Sigmoid colon (tissue), 7 donors: Measurements from ENCODE around the gene SGK2. TPM values are rescaled to one million over a fixed set of nuclear protein-coding genes. Genes with fewer than 3 reads are reported as not detected.

ENCODE experiments used
- DNase-seq: peaks from one replicate; pipeline ENCODE4 v3.0.0-alpha.2; 2019
- H3K27ac ChIP-seq, 4 donors: fragments of 200-600 bp; sonication (generic); one replicate each; pipeline ENCODE4 v1.5.1; 2016 to 2019; ENCODE audit warnings: mild to moderate bottlenecking in 1 of 4
- H3K27me3 ChIP-seq, 3 donors: fragments of 200-600 bp; sonication (generic); one replicate each; pipeline ENCODE4 v1.5.1; 2019; ENCODE audit warnings: mild to moderate bottlenecking in 1 of 3
- H3K36me3 ChIP-seq, 4 donors: fragments of 200-600 bp; sonication (generic); one replicate each; pipeline ENCODE4 v1.5.1; 2016 to 2019
- H3K4me1 ChIP-seq, 4 donors: fragments of 200-600 bp; sonication (generic); one replicate each; pipeline ENCODE4 v1.5.1; 2017 to 2019
- H3K4me3 ChIP-seq, 4 donors: fragments of 200-600 bp; sonication (generic); one replicate each; pipeline ENCODE4 v1.5.1; 2017 to 2019; ENCODE audit warnings: mild to moderate bottlenecking in 2 of 4, moderate library complexity in 1 of 4
- H3K9me3 ChIP-seq, 4 donors: fragments of 200-600 bp in 3 of 4; sonication (generic) in 3 of 4; one replicate each; pipeline versions ENCODE4 v1.5.1 to v1.6.1; 2013 to 2019
- EP300 ChIP-seq, 4 donors: sonication (generic); formaldehyde crosslinking; IDR thresholded peaks; one replicate each; pipeline ENCODE4 v1.6.1; 2017; ENCODE audit warnings: antibody characterized with exemption in 4 of 4
- POLR2A ChIP-seq, 2 donors: fragments of 450-650 bp; IDR thresholded peaks; one replicate each; pipeline ENCODE4 v1.6.1; 2016; ENCODE audit warnings: antibody characterized with exemption in 2 of 2, mild to moderate bottlenecking in 2 of 2, moderate library complexity in 2 of 2
- POLR2AphosphoS5 ChIP-seq, 4 donors: sonication (generic); formaldehyde crosslinking; IDR thresholded peaks; one replicate each; pipeline ENCODE4 v1.6.1; 2017; ENCODE audit warnings: antibody characterized with exemption in 4 of 4
- WGBS, 2 donors: extraction: QIAGEN DNeasy Blood & Tissue Kit; methylation state at CpG; one replicate each; pipeline ENCODE4 v1.1.7; 2013; 5-methylcytosine and 5-hydroxymethylcytosine counted together
- intact Hi-C: fragments of 100-400 bp; cut with DNase I; formaldehyde crosslinking; loops from one replicate; pipeline ENCODE4 v1.15.1; 2023
- polyA plus RNA-seq, 3 donors: library from polyadenylated mRNA; stranded (reverse); fragments of 200-250 nt; gene quantifications; one replicate each; pipeline ENCODE4 v1.2.3, GENCODE V29; 2013
- total RNA-seq, 4 donors: library from RNA; depleted of rRNA; stranded (reverse); fragments of >200 nt; gene quantifications; one replicate each; pipeline ENCODE4 v1.1.0, GENCODE V29; 2016
- TF ChIP-seq, protein P1 (sequence below), 4 experiments: fragments of 450-650 bp in 3 of 4; fragments of 200-600 bp in 1 of 4; IDR thresholded peaks; one replicate each; pipeline ENCODE4 v1.5.1; 2016 to 2019; ENCODE audit warnings: antibody characterized with exemption in 4 of 4, mild to moderate bottlenecking in 3 of 4, moderate library complexity in 2 of 4
- donor health status: healthy with polysubstance abuse.
- donor health status: Bipolar disorder and iron deficiency.
- donor health status: healthy.

The SGK2 gene
- total and polyA plus RNA-seq, 7 donors, result 0.66 to 114 (median 27.3) TPM; not detected in 1

DNA sequence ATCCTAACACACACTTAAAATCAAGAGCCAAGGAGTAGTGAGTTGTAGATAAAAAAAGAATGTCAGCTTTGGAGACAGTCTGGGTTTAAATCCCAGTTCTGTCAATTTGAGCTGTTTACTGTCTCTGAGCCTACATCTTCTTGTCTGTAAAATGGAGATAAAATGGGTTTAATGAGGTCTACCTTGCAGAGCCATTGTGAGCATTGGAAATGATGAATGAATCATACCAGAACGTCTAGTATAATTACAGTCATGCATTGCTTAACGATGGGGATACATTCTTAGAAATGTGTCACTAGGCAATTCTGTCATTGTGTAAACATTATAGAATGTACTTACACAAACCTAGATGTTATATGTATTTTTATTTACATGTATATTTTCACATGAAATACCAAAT is 17.6 kb upstream of the SGK2 start:
- no peak overlapping the region for H3K4me3 ChIP-seq
- no peaks in the 10 kb centered on the region for H3K9me3 ChIP-seq
- no peaks in the 10 kb centered on the region for H3K4me1 ChIP-seq
- no peaks in the 10 kb centered on the region for H3K27me3 ChIP-seq
- intact Hi-C loops, result no loop called here
- TF ChIP-seq, protein P1, sequence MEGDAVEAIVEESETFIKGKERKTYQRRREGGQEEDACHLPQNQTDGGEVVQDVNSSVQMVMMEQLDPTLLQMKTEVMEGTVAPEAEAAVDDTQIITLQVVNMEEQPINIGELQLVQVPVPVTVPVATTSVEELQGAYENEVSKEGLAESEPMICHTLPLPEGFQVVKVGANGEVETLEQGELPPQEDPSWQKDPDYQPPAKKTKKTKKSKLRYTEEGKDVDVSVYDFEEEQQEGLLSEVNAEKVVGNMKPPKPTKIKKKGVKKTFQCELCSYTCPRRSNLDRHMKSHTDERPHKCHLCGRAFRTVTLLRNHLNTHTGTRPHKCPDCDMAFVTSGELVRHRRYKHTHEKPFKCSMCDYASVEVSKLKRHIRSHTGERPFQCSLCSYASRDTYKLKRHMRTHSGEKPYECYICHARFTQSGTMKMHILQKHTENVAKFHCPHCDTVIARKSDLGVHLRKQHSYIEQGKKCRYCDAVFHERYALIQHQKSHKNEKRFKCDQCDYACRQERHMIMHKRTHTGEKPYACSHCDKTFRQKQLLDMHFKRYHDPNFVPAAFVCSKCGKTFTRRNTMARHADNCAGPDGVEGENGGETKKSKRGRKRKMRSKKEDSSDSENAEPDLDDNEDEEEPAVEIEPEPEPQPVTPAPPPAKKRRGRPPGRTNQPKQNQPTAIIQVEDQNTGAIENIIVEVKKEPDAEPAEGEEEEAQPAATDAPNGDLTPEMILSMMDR (IDR thresholded peaks at IDR 0.05), result no peak
- TF ChIP-seq EP300 (IDR thresholded peaks at IDR 0.05) (no peak), POLR2AphosphoS5 (IDR thresholded peaks at IDR 0.05) (no peak), POLR2A (IDR thresholded peaks at IDR 0.05) (no peak)
- no peak overlapping the region for H3K27ac ChIP-seq
- WGBS, 2 donors, result 17 to 60% methylated on average over 2 of the region's 2 CpGs
- H3K36me3 ChIP-seq, result peaks cover 0 to 22% (median 4%) of the 10 kb centered on the region in 4 donors
- DNase-seq, result no peak

GRCh38 chr20:43542161-43542560 is 16.7 kb upstream of the SGK2 start:
- no peaks in the 10 kb centered on the region for H3K27me3 ChIP-seq
- H3K4me1 ChIP-seq, result no peaks in the 10 kb centered on the region
- intact Hi-C loops, result no loop called here
- H3K9me3 ChIP-seq, result no peaks in the 10 kb centered on the region
- DNase-seq, result no peak
- 46 to 80% methylated on average over 5 of the region's 5 CpGs for whole genome bisulfite sequencing, 2 donors
- no peak overlapping the region for H3K27ac ChIP-seq
- TF ChIP-seq POLR2AphosphoS5 (IDR thresholded peaks at IDR 0.05), result no peak
- no peak for TF ChIP-seq POLR2A (IDR thresholded peaks at IDR 0.05)
- TF ChIP-seq, protein P1 (IDR thresholded peaks at IDR 0.05), result no peak
- TF ChIP-seq EP300 (IDR thresholded peaks at IDR 0.05), result no peak
- no peak overlapping the region for H3K4me3 ChIP-seq
- H3K36me3 ChIP-seq, result peaks cover 0 to 13% (median 4%) of the 10 kb centered on the region in 4 donors

DNA sequence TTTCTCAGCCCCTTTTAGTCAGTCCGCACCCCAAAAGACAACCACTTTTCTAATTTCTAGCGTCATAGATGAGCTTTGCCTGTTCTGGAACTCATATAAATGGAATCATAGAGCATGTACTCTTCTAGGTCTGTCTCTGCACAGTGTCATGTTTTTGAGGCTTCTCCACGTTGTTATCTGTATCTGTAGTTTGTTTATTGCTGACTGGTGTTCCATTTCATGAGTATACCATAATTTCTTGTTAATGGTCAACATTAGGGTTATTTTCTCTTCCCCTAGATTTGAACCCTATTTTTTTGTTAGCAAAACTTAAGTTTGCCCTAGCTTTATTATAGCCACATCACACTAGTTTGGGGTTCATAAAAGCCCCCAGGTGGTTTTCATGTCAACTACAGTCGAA is 16.2 kb upstream of the SGK2 start:
- TF ChIP-seq POLR2A (IDR thresholded peaks at IDR 0.05) (no peak), EP300 (IDR thresholded peaks at IDR 0.05) (no peak), POLR2AphosphoS5 (IDR thresholded peaks at IDR 0.05) (no peak)
- TF ChIP-seq, protein P1 (IDR thresholded peaks at IDR 0.05), result no peak
- H3K36me3 ChIP-seq, result peaks cover 0 to 11% (median 4%) of the 10 kb centered on the region in 4 donors
- 77 to 82% methylated on average over 4 of the region's 4 CpGs for WGBS, 2 donors
- intact Hi-C loops, result no loop called here
- no peaks in the 10 kb centered on the region for H3K27me3 ChIP-seq
- no peak overlapping the region for H3K4me3 ChIP-seq
- peaks cover 0 to 3% (median 0%) of the 10 kb centered on the region in 4 donors for H3K9me3 ChIP-seq
- H3K27ac ChIP-seq, result no peak overlapping the region
- no peaks in the 10 kb centered on the region for H3K4me1 ChIP-seq
- no peak for DNase-seq

DNA sequence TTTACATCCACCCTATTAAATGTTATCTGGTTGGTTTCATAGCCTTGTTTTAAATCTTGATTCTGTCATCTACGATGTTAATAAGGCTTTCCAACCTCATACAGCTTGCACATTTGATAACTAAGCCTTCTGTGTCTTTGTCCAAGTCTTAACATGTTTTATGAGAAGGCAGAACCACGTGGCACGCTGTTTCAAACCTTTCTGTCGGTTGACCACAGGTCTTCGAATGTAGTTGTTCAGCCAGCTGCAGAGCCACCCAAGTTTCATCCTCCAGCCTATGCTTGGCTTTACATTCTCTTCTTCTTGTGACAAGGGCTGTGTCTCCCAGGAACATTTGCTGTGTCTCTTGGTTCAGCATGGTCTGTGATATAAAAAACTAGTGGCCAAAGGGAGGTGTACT is 15.7 kb upstream of the SGK2 start:
- H3K27ac ChIP-seq, result no peak overlapping the region
- H3K36me3 ChIP-seq, result peaks cover 0 to 9% (median 4%) of the 10 kb centered on the region in 4 donors
- WGBS, 2 donors, result 84 to 90% methylated on average over 5 of the region's 5 CpGs
- no peak for TF ChIP-seq POLR2A (IDR thresholded peaks at IDR 0.05)
- no peak for TF ChIP-seq EP300 (IDR thresholded peaks at IDR 0.05)
- intact Hi-C loops, result no loop called here
- H3K27me3 ChIP-seq, result no peaks in the 10 kb centered on the region
- DNase-seq, result no peak
- no peaks in the 10 kb centered on the region for H3K4me1 ChIP-seq
- peaks cover 0 to 3% (median 0%) of the 10 kb centered on the region in 4 donors for H3K9me3 ChIP-seq
- H3K4me3 ChIP-seq, result no peak overlapping the region

DNA sequence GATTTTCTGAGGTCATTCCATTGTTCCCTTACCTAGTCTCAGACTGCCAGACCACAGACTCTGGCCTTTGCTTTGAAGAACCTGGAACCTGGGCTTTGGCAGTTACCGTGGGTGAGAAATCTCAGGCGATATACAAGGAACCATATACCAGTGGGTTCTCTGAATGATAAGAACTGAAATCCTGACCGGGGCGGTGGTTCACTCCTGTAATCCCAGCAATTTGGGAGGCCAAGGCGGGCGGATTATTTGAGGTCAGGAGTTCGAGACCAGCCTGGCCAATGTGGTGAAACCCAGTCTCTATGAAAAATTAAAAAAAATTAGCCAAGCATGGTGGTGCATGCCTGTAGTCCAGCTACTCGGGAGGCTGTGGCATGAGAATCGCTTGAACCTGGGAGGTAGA is 14.3 kb upstream of the SGK2 start:
- H3K36me3 ChIP-seq, result peaks cover 0 to 9% (median 2%) of the 10 kb centered on the region in 4 donors
- no peaks in the 10 kb centered on the region for H3K27me3 ChIP-seq
- WGBS, 2 donors, result 91 to 93% methylated on average over 9 of the region's 9 CpGs
- TF ChIP-seq POLR2AphosphoS5 (IDR thresholded peaks at IDR 0.05), result no peak
- no peak for TF ChIP-seq EP300 (IDR thresholded peaks at IDR 0.05)
- TF ChIP-seq POLR2A (IDR thresholded peaks at IDR 0.05), result no peak
- TF ChIP-seq, protein P1 (IDR thresholded peaks at IDR 0.05), result no peak
- H3K4me1 ChIP-seq, result no peaks in the 10 kb centered on the region
- DNase-seq, result no peak
- intact Hi-C loops, result no loop called here
- H3K27ac ChIP-seq, result no peak overlapping the region
- no peak overlapping the region for H3K4me3 ChIP-seq
- H3K9me3 ChIP-seq, result peaks cover 0 to 3% (median 0%) of the 10 kb centered on the region in 4 donors
